HT-29 (cell line): Measurements from ENCODE around the gene RAX. TPM values are rescaled to one million over a fixed set of nuclear protein-coding genes. Genes with fewer than 3 reads are reported as not detected.

Experiments
- DNase-seq: peaks from one replicate; pipeline ENCODE4 v3.0.0-alpha.2; 2015; ENCODE audit warnings: low spot score
- total RNA-seq: library from RNA; depleted of rRNA; stranded (reverse); fragments of >200 nt; shearing (Covaris generic); gene quantifications from 2 replicates; pipeline ENCODE4 v1.2.3, GENCODE V29; 2014; rRNA removed

The RAX gene
- not detected in 2 replicates for total RNA-seq

DNA sequence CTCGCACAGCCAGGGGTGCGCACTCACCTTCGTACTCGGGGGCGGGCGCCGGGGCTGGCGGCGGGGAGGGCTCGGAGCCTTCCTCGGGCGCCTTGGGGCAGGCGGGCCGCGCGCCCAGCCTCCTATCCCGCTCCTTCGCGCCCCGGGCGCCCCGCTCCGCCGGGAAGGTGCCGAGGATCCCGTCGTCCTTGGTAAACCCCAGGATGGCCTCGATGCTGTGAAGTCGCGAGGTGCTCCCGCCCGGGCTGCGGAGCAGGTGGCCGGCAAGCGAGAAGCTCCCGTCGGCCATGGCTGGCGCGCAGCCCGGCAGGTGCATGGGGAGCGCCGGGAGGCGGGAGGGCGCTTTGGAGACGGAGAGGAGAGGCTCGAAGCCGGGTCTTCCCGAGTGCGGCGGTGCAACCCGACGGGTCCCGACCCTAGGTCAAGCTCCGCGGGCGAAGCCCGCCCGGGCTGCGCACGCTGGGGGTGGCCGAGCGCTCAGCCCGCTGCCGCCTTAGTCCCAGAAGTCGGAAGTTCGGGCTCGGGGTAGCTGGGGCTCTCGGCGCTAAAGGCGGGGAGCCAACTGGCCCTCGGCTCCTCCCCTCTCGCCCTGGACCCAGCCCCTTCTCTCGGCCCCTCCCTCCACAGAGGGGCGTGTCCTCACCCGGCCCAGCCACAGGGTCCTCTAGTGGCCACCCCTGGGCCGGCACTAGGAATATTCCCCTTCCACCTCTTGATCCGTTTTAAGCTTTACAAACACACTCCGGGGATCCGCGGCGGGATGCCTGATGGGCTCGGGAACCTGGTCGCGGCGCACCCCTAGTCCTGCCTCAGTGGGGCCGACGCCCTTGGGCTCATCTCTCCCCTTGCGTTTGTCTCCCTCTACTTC is at the start of gene RAX:
TSS of gene RAX (minus strand) at position 564 of the 868 bp plus-strand sequence. CDS start at position 316, 248 bp downstream.
- no peak for DNase-seq

- no peak for DNase-seq
Observed at GRCh38 chr18:59318460-59319050, 45.3 kb upstream of the RAX start, which contains the start of gene CPLX4. CPLX4 (minus strand) TSS chr18:59318649; CDS start chr18:59318462, 187 bp downstream.

- no peak for DNase-seq
Observed at GRCh38 chr18:59311631-59312030, 38.4 kb upstream of the RAX start.

DNA sequence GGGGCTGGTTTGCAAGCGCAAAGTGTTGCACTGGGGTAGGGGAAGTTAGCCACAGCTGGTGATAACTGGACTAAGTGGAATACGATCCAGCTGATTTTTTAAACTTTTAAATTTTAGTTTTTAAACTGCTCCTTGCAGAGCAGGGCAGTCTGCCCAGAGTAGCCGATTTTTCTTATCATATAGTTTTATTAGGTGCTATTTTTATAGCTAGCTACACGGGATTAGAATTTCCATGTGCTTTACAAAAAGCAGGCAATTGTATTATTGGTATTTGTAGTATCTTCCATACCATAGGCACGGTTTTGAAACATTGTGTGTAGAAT is 35.6 kb upstream of the RAX start:
- no peak for DNase-seq

DNA sequence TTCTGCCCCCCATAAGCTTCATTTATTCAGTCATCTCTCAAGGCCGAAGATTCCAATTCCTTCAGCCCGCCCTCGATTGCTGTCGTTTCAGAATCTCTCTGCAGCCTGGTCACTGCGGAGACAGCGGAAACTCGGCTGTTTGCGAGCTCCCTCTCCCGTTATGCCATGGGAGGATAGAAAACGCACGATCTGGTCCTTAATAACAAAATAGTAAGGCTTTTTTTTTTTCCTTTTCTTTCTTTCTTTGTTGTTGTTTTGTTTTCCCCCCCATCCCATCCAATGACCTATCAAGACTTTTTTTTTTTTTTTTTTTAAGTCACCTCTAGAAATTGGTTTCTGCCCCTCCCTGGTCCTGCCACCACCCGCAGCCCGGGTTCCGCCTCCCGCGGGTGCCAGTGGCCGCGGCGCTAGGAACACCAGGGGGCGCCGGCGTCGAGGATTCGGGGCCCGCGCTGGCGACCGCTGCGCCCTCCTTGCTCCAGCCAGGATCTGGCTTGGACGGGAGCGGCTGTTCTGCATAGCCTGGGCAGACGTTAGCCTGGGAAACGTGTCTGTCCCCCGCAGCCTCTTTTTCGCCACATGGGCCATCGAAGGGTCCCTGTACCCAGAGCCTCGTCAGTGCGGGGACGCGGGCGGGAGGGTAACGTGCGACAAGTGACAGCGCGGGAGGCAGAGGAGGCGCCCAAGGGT is 35.1 kb upstream of the RAX start:
- peak; percentile 59 for DNase-seq

DNA sequence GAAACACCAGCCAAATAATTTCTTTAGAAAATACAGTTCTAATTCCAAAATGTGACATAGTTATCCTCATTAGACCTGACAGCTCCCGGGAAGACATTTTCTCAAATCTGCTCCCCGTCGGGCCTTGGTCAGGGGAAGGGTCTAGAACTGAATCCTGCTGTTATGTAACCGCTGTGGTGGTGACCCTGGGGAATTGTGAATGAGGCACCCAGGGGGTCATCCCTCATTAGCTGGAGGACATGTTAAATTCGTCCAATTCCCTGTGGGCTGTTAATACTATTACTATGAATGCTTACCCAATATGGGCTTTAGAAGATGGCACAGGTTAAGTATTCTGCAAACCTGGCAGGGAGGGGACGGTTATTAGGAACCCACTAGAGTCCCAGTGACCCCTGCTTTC is 33.4 kb upstream of the RAX start:
- no peak for DNase-seq

DNA sequence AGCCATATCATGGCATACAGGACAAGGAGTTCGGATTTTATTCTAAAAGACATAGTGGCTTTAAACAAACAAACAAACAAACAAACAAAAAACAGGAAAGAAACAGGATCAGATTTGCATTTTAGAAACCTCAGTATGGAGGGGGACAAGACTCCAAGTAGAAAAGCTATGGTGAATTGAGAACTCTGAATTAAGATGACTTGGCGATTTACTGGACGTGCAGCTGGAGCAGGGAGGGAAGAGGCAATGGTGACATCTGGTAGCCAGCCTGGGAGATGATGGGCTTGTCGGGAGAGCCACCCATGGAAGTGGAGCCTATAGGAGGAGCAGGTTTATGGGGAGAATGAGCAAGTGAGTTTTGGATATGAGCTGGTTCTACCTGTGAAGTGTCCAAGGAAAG is 32.0 kb upstream of the RAX start:
- no peak for DNase-seq

- no peak for DNase-seq
Observed at GRCh38 chr18:59303656-59304195, 30.5 kb upstream of the RAX start.

- no peak for DNase-seq
Observed at GRCh38 chr18:59303006-59303405, 29.8 kb upstream of the RAX start.

GRCh38 chr18:59301929-59302328 is 28.7 kb upstream of the RAX start:
- DNase-seq: no peak

DNA sequence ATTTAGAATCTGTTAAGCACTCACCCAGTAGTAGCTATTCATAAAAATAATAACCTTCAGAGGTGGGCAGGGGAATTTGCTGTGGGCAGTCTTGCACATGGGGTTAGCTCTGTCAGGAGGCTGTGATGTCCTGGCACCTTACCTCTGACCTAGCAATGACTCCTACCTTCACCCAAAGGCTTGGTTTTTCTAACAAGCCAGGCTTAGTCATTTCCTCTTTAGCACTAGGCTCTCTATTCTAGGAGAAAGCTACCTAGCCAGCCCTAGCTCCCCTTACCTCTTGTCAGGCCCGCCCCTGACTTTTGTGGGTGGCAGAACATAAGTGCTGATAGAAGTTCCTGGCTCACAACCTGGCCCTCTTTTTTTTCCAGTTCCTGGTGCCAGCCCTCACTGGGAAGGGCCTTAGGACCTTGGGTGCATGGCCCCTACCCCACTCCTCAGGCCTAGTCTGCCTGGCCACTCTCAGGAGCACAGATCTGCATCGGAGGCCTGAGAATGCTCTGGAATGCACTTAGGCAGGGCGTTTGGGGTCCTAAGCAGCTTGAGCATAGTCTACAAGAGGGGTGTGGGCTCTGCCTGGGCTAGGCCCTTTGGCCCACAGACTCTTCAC is 27.5 kb upstream of the RAX start:
- DNase-seq: peak; percentile 50

GRCh38 chr18:59298871-59299270 is 25.6 kb upstream of the RAX start:
- DNase-seq: no peak

DNA sequence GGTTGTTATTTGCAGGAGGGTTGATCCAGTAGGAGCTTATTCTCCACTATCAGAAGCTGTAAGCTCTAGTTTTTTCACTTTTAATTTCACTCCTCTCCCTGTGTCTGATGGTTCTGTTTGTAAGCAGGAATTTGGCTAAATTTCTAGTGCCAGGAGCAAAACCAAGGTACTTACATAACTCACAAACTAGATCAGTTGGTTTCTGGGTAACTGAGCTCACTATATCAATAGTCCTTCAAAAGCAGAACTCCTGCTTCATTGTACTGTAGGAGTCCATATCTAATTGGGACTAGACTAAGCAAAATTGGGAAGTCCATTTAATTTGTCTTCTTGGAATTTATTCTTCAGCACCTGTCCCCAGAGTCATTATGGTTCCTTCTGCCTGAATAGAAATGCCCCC is 20.1 kb upstream of the RAX start:
- DNase-seq: no peak

DNA sequence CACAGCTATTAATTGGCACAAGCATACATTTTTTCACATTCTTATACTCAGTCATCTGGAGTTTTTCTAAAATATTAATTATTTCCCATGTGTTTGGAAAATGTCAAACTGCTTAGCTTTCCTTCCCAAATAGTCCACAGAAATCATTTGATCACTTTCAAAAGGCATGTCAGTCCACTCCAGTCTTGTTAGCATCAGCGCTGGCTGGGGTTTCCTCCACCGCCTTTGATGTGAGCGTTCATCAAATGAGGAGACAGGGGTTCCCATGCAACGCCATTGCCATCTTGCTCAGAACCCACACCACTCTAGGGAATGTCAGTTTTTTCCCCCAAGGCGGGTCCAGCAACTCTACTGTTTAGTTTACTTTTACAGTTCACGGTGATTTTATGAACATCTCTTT is 13.1 kb upstream of the RAX start:
- DNase-seq: no peak

- DNase-seq: no peak
Observed at GRCh38 chr18:59282341-59282740, 9.1 kb upstream of the RAX start.

DNA sequence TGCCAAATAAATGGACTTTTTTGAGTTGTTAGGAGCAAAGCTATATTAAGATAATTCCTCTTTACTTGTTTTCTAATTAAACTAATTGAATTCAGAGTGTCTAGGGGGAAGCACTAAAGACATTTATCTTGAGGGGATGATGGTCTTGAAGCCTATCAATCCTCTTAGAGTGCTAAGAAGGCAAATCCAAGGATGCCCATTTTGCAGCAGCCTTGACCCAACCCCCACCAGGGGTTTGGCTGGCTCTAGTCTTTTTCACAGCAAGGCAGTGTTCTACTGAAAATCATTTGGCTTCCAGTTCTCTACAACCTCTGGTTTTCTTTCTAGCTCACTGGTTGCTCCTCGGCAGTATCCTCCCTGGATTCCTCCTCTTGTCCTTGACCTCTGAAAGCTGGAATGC is 6.5 kb upstream of the RAX start:
- DNase-seq: no peak

- no peak for DNase-seq
Observed at GRCh38 chr18:59279193-59279592, 5.9 kb upstream of the RAX start.

DNA sequence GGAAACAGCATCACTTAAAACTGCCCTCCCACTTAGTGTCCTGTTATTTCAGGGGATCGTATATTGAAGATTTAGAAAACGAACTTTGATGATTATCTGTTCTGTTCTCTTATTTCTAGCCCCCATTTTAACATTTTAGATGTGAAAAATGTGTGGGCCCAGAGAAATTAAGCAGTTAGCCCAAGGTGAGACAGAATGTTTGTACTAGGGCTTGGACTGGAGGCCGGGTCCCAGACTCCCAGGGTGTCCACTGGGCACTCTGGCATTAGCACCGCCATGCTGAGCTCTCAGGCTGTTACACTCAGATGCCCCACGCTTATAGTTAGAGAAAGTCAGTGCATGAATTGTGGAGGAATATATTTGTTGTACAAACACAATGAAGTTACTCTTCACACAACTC is 5.5 kb upstream of the RAX start:
- no peak for DNase-seq

DNA sequence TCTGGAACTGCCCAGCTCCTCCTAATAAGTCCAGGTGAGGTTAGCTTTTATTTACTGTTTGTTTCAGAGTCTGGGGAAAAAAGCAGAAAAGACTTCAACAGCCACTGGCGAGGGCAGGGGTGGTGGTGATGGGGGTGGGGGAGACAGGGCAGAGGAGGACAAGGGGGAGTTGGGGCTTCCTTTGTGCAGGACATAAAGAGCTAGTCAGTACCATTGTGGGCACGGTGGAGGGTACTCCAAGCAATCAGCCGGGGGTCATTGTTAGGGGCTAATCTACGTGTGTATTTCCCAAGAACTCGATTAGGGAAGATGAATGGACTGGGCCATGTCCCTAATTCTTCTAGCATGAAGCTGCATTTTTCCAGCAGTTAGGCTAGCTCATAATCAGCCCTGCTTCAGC is 2.8 kb upstream of the RAX start:
- no peak for DNase-seq

DNA sequence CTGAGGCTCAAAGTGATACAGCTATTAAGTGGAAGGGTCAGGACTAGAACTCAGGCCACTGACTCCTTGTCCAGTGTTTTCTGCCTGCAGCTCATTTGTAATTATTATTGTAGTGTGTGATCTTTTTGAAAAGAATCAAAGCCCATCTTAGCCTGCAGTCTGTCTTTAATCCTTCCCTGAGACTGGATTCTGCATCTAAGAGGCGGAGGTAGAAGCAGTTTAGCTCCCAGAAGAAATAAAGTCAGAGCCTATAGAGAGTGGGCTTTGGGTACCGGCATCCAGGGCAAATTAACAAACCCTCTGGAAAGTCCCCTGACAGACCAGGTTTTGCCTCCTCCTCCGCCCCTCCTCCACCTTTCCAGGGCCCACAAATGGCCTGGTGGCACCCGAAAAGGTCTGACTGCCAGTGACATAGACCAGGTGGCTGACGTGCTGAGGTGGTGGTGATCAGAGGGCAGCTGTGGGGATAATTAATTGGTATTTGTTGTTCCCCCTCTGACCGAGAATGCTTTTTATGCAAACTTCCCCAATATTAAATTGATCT is 2.2 kb upstream of the RAX start:
- no peak for DNase-seq

- no peak for DNase-seq
Observed at GRCh38 chr18:59274533-59274928, 1.3 kb upstream of the RAX start.
